Duodenal mucosa (tissue), 2 donors: ENCODE results near the gene RNU1-3.
"Not testable (repeated sequence)": the region's sequence is repeated elsewhere in the genome, so short reads cannot be mapped to it uniquely, and the experiment has no call there.

Experiments
- H3K27ac ChIP-seq: one replicate; pipeline ENCODE4 v1.7.0; 2013; ENCODE audit warnings: low read depth, low read length
- H3K27me3 ChIP-seq, 2 donors: one replicate each; pipeline ENCODE4 v1.7.0; 2013; ENCODE audit warnings: low read length in 2 of 2, control low read depth in 1 of 2; ENCODE audit not compliant: insufficient read depth in 2 of 2, control insufficient read depth in 1 of 2
- H3K36me3 ChIP-seq, 2 donors: one replicate each; pipeline ENCODE4 v1.7.0; 2013; ENCODE audit warnings: low read length in 2 of 2, control low read depth in 1 of 2; ENCODE audit not compliant: insufficient read depth in 2 of 2, control insufficient read depth in 1 of 2
- H3K4me1 ChIP-seq, 2 donors: one replicate each; pipeline ENCODE4 v1.7.0; 2013; ENCODE audit warnings: low read length in 2 of 2, control low read depth in 1 of 2; ENCODE audit not compliant: insufficient read depth in 2 of 2, control insufficient read depth in 1 of 2
- H3K4me3 ChIP-seq, 2 donors: one replicate each; pipeline ENCODE4 v1.7.0; 2013; ENCODE audit warnings: low read length in 2 of 2, low read depth in 1 of 2
- H3K9ac ChIP-seq, 2 donors: one replicate each; pipeline ENCODE4 v1.7.0; 2013; ENCODE audit warnings: low read length in 2 of 2, low read depth in 1 of 2
- H3K9me3 ChIP-seq, 2 donors: one replicate each; pipeline ENCODE4 v1.7.0; 2013; ENCODE audit warnings: low read length in 2 of 2, control low read depth in 1 of 2; ENCODE audit not compliant: control insufficient read depth in 1 of 2

RNU1-3 gene

DNA sequence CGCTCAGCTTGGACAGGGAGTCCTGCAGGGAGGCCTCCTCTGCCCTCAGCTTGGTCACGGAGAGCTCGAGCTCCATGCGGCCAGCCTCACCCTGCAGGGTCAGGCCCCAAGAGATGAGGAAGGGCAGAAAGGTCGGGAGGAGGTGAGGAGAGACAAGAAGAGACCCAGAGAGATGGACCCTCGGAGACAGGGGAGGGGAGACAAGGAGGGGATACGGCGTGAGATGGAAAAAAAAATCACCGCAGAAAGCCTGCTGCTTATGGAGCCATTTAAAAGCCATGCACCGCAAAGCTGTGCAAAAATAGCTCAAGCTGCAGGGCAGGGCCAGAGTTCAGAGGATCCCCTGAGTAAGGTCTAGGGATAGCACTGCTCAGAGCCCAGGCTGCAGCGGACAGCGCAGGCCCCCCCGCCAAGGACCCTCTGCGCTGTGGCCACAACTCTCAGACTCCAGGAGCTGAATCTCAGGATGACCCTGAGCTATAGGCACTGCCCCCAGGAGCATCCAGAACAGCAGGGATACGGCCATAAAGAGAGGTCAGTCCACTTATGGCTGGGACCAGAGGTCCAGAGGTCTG lies 40.3 kb downstream of the RNU1-3 start:
- Histone ChIP-seq H3K36me3 (peaks cover 37 to 79% of the 10 kb centered on the region in 2 donors), H3K4me1 (peaks cover 14 to 20% of the 10 kb centered on the region in 2 donors)
- not testable (repeated sequence) for H3K9me3 ChIP-seq, H3K4me3 ChIP-seq, H3K9ac ChIP-seq, H3K27ac ChIP-seq, H3K27me3 ChIP-seq

DNA sequence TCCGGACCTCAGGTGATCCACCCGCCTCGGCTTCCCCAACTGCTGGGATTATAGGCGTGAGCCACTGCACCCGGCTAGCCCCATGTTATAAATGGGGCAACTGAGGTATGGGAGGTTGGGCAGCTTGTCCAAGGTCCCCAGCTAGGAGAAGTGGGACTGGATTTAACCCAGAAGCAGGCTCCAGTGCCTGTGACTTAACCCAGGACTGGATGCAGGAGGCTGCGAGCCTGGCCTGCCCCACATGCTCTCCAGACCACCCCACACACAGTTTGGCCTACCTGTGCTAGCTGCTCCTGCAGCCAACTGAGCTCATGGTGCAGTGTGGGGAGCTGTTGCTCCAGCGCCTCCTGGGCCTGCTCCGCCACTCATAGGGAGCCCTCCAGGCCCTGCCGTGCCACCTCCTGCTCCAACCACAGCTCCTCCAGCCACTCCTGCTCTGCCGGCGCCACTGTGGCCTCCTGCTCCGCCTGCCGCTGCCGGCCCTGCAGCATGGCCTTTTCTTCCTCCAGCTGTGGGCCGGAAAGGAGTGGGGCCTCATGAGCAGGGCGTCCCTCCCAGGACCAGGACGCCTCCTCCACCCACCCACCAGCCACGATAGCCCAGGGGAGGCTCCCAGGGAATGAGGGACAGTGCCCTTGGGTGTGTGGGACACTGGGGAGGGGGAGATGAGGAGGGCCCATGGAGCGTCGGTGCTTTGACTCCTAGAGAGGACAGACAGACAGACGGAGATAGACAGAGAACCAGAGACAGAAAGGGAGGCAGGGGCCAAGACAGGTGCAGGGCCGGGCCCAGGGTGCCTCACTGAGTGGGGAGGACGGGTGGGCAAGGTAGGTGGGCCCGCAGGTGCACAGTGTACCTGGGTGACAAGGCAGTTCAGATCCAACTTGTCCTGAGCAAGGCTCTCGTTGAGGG lies 41.0 kb downstream of the RNU1-3 start:
- Histone ChIP-seq H3K9ac (no peak overlapping the region), H3K4me1 (peaks cover 14 to 24% of the 10 kb centered on the region in 2 donors), H3K27me3 (no peaks in the 10 kb centered on the region), H3K27ac (no peak overlapping the region), H3K4me3 (no peak overlapping the region), H3K9me3 (no peaks in the 10 kb centered on the region), H3K36me3 (peaks cover 33 to 77% of the 10 kb centered on the region in 2 donors)

DNA sequence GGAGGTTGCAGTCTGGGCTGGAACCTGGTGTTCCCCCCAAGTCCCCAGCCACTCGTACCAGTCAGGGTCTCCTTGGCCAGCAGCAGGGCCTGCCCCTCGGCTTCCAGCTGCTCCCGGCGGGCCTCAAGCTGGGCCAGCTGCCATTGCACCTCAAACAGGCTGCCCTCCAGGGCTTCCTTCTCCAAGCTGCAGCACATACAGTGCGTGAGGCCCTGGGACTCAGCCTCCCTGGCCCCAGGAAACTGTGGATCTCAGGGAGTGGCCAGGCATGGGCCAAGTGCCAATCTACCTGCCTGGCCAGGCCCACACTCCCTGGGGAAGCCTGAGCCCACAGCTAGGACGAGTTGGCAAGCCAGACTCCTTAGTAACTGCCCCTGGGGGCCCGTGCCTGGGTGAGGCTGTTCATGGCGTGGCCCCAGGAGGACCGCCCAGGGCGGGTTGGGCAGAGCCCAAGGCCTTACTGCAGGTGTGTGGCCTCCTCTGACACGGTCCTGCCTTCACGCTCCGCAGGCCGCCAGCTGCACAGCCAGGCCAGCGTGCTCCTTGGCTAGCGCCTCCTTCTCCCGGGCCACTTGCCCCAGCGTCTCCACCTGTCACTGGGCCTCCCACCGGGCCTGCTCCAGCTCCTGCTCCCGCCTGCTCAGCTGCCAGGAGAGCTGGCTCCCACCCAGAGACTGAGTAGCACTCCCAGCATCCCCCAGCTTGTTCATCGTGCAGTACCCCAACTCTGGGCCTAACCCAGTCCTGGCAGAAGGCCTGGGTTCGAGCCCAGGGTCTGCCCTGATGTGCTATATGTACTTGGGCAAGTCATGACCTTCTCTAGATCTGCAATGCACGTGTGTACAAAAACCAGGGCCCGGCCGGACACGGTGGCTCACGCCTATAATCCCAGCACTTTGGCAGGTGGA lies 42.7 kb downstream of the RNU1-3 start:
- peaks cover 31 to 66% of the 10 kb centered on the region in 2 donors for H3K36me3 ChIP-seq
- H3K27me3 ChIP-seq, H3K4me3 ChIP-seq, H3K9me3 ChIP-seq: not testable (repeated sequence)
- H3K4me1 ChIP-seq: peaks cover 14 to 24% of the 10 kb centered on the region in 2 donors
- peak overlapping the region; percentile 69 for H3K27ac ChIP-seq
- H3K9ac ChIP-seq: peak overlapping the region in 1 of 2 donors; percentile 55

DNA sequence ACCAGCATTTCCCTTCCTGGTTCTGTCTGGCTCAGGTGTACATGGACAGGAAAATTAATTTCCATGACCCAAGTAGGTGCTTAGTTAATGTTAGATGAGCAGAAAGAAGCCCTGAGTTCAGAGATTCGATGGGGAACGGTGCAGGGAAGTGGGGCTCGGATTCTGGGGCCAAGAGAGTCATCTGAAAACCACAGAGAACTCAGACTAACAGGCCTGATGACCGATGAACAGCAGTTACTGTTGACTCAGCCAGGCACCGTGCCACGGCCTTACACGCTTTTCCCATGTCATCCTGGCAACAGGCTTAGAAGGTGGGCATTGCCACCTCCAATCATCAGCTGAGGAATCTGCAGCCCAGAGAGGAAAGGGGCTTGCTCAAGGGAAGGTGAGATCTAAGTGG lies 43.4 kb downstream of the RNU1-3 start:
- Histone ChIP-seq H3K27ac (peak overlapping the region; percentile 69), H3K9ac (peak overlapping the region in 1 of 2 donors; percentile 55), H3K36me3 (peaks cover 24 to 65% of the 10 kb centered on the region in 2 donors), H3K4me1 (peaks cover 14 to 24% of the 10 kb centered on the region in 2 donors)
- not testable (repeated sequence) for H3K4me3 ChIP-seq, H3K27me3 ChIP-seq, H3K9me3 ChIP-seq

DNA sequence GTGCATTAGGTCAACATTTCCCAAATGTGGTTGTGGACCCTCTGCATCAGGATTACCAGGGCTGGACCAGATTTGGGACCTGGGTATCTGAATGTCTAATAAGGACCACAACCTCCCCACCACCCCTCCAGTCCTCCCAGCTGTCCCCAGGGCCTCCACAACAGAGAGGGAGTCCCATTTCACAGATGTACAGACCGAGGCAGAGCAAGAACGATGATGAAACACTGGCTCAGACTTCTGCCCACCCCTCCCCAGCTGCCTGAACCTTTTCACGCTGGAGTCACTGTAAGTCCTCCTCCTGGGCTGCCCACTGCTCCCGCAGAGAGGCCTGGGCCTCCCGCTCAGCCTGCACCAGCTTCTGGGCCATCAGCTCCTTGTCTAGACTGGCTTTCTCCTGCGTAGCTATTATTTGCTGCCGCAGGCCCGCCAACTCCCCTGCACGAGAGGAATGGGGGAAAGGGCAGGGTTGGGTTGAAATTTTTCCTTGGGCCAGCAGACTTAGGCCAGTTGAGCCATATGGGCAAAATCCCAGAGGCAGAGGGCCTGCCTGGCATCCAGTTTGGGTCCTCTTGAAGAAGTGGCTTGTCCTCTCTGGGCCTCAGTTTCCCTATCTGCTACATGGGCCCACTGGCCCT lies 45.0 kb downstream of the RNU1-3 start:
- not testable (repeated sequence) for H3K27me3 ChIP-seq, H3K9ac ChIP-seq, H3K4me3 ChIP-seq, H3K27ac ChIP-seq, H3K9me3 ChIP-seq
- peaks cover 18 to 64% of the 10 kb centered on the region in 2 donors for H3K36me3 ChIP-seq
- H3K4me1 ChIP-seq: peaks cover 14 to 24% of the 10 kb centered on the region in 2 donors

DNA sequence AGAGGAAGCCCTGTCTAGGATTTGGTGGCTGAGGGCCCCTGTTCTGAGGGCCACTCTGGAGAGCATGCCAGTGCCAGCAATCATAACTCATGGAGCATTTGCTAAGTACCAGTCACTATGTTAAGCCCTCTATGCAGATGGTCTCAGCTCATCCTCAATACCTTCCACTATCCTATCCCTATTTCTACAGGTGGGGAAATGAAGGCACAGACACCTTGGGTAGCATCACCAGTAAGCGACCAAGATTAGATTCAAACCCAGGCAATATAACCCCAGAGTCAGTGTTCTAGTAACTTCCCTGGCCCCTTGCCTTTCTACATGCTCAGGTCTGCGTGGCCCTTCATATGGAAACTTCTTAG lies 45.5 kb downstream of the RNU1-3 start:
- no peaks in the 10 kb centered on the region for H3K9me3 ChIP-seq
- H3K27me3 ChIP-seq: no peaks in the 10 kb centered on the region
- H3K9ac ChIP-seq: no peak overlapping the region
- H3K4me3 ChIP-seq: no peak overlapping the region
- H3K4me1 ChIP-seq: peaks cover 14 to 24% of the 10 kb centered on the region in 2 donors
- H3K36me3 ChIP-seq: peaks cover 15 to 60% of the 10 kb centered on the region in 2 donors
- H3K27ac ChIP-seq: no peak overlapping the region

DNA sequence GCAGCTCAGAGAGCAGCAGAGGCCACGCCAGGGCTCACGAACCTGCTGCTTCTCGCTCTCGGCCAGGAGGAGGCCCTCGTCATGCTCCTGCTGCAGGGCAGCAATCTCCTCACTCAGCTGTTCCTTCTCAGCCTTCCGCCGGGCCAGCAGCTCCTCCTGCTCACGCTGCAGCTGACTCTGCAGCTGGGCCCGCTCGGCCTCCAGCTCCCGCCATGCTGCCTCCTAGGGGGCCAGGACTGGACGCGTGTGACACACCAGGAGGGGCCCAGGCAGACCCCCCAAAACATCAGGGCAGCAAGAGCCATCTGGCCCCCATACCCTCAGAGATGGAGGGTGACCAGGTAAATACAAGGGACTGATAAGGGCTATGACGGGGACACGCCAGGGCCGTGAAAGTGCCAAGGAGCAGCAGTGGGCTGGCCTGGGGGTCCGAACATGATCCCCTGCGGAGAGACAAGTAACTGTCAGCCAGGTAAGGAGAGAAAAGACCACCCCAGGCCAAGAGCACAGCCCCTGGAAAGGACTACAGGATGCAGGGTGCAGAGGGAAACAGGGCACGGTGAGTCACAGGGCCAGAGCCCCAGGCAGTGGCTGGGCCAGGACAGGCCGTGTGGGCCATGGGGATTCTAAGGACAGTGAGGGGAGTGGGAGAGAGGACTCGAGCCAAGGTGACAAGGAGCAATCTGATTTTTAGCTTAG lies 46.8 kb downstream of the RNU1-3 start:
- not testable (repeated sequence) for H3K9me3 ChIP-seq, H3K9ac ChIP-seq, H3K27ac ChIP-seq, H3K4me3 ChIP-seq, H3K27me3 ChIP-seq
- Histone ChIP-seq H3K36me3 (peaks cover 7 to 50% of the 10 kb centered on the region in 2 donors), H3K4me1 (peaks cover 14 to 23% of the 10 kb centered on the region in 2 donors)

DNA sequence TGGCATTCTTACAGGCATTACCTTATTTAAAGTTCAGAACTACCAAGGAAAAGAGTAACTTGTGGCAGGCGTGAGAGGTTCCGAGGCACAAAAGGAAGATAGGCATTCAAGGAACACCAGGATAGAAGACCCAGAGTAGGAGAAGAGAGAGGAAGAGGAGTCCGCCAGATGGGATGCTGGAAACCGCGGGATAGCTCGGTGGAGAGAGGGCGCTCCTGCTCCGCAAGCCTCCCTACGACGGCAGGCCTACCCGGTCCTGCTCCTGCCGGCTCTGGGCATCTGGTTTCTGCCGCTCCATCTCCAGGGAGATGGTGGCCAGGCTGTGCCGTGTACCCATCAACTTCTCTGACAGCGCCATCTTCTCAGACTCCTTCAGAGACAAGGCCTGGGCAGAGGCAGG lies 48.0 kb downstream of the RNU1-3 start:
- H3K36me3 ChIP-seq: peaks cover 7 to 43% of the 10 kb centered on the region in 2 donors
- no peak overlapping the region for H3K4me3 ChIP-seq
- no peaks in the 10 kb centered on the region for H3K27me3 ChIP-seq
- peaks cover 8 to 17% of the 10 kb centered on the region in 2 donors for H3K4me1 ChIP-seq
- H3K9me3 ChIP-seq: no peaks in the 10 kb centered on the region
- no peak overlapping the region for H3K27ac ChIP-seq
- H3K9ac ChIP-seq: no peak overlapping the region

DNA sequence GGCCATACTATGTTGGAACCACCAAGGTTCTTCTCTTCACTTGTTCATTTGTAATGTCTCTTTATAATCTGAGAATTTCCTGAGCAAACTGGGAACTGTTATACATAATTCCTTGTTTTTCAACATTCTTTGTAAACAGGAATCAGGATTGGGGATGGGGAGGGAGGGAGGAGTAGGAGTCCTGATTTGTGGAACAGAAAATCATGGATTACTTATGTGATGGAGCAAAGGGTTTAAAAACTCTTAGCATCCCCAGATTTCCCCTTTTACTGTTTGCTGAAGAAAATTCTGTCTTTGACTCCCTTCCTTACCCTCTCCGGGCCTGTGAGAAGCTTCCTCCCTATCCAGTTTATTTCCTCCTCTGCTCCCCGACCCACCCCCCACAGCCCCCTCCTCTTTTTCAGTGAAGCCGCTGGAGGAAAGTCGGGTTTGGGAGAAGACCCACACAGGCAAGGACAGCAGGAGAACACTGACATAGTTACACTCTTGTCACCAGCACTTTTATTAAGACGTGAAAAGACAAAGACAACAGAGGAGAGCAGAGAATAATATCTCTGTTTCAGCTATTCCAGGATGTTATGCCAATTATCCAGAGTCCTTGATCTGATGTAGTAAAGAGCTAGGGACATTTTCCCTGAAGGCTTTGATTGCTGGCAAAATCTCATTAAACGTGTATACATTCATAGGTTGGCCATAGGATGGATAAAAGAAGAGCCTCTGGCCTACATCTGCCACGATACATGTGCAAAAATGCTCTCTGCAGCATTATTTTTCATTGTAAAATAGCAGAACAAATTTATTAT lies 48.8 kb downstream of the RNU1-3 start:
- no peak overlapping the region for H3K9ac ChIP-seq
- peaks cover under 1 to 13% of the 10 kb centered on the region in 2 donors for H3K4me1 ChIP-seq
- peaks cover 2 to 37% of the 10 kb centered on the region in 2 donors for H3K36me3 ChIP-seq
- H3K27me3 ChIP-seq: no peaks in the 10 kb centered on the region
- no peak overlapping the region for H3K4me3 ChIP-seq
- H3K9me3 ChIP-seq: no peaks in the 10 kb centered on the region
- no peak overlapping the region for H3K27ac ChIP-seq
